Measurements from ENCODE around the gene MANF. TPM values are rescaled to one million over a fixed set of nuclear protein-coding genes. Genes with fewer than 3 reads are reported as not detected.

Gene MANF
- total and polyA plus RNA-seq, 2 of the 13 experiments (the other 11 are each of a cell fraction or from before 2014, with no cell fraction given), result 55.4 to 269 TPM

DNA sequence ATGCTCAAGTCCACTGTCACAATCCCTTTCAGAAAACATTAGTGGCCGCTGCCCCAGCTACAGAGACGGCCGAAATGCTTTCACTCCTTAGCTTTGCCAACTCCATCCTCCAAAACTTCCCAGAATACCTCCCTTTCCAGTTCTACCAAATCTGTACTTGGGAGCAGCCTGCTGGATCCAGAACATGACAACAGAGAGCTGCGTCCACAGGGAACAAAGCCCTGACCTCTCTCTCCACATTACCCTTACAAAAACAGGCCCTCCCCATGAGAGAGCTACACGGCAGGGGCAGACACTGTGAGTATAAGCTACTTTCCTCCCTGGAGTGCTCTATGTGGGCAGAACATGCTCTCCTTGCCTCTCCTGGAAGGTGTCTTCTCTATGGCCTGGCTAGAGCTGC is 12.3 kb downstream of the MANF start:
- BruUV-seq (replicated peaks), result no TSS peak
- in situ Hi-C loops (cut with HindIII; ENCODE audit: extremely low pct_ligation_motif_present, low pct_unique_long_range_greater_than_20kb), result no loop called here
- POLR2A ChIA-PET, result interaction anchor here (0.7 kb wide), 1 partner anchor 12 kb away, joined by 4 read pairs; the partner anchor contains the start of gene MANF

DNA sequence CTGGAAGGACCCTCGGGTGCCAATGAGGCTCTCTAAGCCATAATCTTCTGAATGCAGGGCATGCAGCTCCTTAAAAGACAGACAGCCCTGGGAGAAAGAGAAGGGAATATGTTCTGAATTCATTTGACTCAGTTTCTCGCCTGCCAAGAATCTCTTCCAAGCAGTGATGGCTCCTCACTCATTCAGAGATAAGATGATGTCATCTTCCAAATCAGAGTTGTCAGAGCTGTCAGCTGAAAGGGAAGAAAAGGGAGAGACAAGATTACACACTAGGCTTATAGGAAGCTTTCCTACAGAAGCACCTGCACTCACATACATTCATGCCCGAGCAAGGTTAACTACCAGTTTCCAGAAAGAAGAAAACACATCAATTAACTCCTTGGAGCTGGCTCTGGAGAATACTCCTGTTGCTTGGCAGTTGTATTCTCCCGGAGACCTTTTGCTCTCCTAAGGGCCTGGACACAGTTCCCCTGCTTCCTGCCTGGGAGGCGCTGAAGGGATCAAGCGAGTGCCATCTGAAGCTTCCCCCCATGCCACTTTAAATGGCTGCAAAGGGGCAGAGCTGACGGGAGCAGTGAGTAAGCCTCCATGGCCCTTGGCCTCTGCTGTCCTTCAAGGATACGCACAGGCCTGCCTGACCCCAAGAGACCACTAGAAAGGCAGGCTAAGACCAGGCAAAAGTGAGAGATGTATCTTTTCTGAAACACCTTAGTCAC is 13.7 kb downstream of the MANF start:
- CTCF ChIA-PET (ENCODE audit: low intra/inter-chr PET ratio, low total read pairs), result no interaction called here
- H3K79me2 ChIP-seq (ENCODE audit: insufficient read depth, low read length), result peaks cover 18% of the 10 kb centered on the region
- WGBS (ENCODE audit: low lambda C conversion rate), result 99% methylated on average over 7 of the region's 8 CpGs
- FAIRE-seq, result no peak
- in situ Hi-C loops (cut with HindIII; ENCODE audit: extremely low pct_ligation_motif_present, low pct_unique_long_range_greater_than_20kb) (no loop called here), intact Hi-C loops (cut with micrococcal nuclease; ENCODE audit: unreplicated experiment) (no loop called here)
- no peak overlapping the region for H3K27ac ChIP-seq (ENCODE audit: extremely low read length, insufficient read depth, low read length)
- no TSS peak for BruUV-seq (replicated peaks)
- no peak for ATAC-seq
- H3K9ac ChIP-seq (ENCODE audit: insufficient read depth, low read depth, low read length), result no peak overlapping the region
- H3K4me2 ChIP-seq (ENCODE audit: low read depth, low read length), result no peak overlapping the region
- peak; percentile 90 for TF ChIP-seq ATF7 (IDR thresholded peaks at IDR 0.05)
- no peak for TF ChIP-seq ATF7 (CRISPR knock-in tag; IDR thresholded peaks at IDR 0.05)
- TF ChIP-seq ELF3 (CRISPR knock-in tag; IDR thresholded peaks at IDR 0.05), result no peak
- peaks cover 17% of the 10 kb centered on the region for H4K20me1 ChIP-seq (ENCODE audit: insufficient read depth, low read length)
- H2AFZ ChIP-seq (ENCODE audit: low read length), result no peak overlapping the region
- H3K9me3 ChIP-seq (ENCODE audit: low read length), result no peaks in the 10 kb centered on the region
- peaks cover 26 to 74% of the 10 kb centered on the region in 2 experiments for H3K36me3 ChIP-seq (replicated peaks in 1 of 2; ENCODE audit: control insufficient read depth in 1 of 2, insufficient read depth in 2 of 2, low read length in 2 of 2)
- H3K4me1 ChIP-seq (ENCODE audit: insufficient read depth, low read length), result peaks cover 13% of the 10 kb centered on the region
- no peak for DNase-seq (ENCODE audit: low spot score)
- POLR2A ChIA-PET, result interaction anchor here (0.8 kb wide), 1 partner anchor 14 kb away, joined by 3 read pairs; the partner anchor contains the start of gene MANF
- no peaks in the 10 kb centered on the region for H3K27me3 ChIP-seq (ENCODE audit: control insufficient read depth in 1 of 2, insufficient read depth in 2 of 2, low read length in 2 of 2)
- H3K4me3 ChIP-seq (replicated peaks in 1 of 3; ENCODE audit: insufficient read depth in 1 of 3, low read depth in 2 of 3, low read length in 3 of 3), result no peak overlapping the region

More for the DNA sequence above, 12.3 kb downstream of the MANF start:
- H3K27me3 ChIP-seq (ENCODE audit: control insufficient read depth in 1 of 2, insufficient read depth in 2 of 2, low read length in 2 of 2), result no peaks in the 10 kb centered on the region
- H3K36me3 ChIP-seq (replicated peaks in 1 of 2; ENCODE audit: control insufficient read depth in 1 of 2, insufficient read depth in 2 of 2, low read length in 2 of 2), result peaks cover 25 to 78% of the 10 kb centered on the region in 2 experiments
- ATAC-seq, result no peak
- no peak for DNase-seq (ENCODE audit: low spot score)
- intact Hi-C loops (cut with micrococcal nuclease; ENCODE audit: unreplicated experiment), result no loop called here
- FAIRE-seq, result no peak
- no peak overlapping the region for H3K9ac ChIP-seq (ENCODE audit: insufficient read depth, low read depth, low read length)
- no peak overlapping the region for H3K4me2 ChIP-seq (ENCODE audit: low read depth, low read length)
- peaks cover 26% of the 10 kb centered on the region for H3K4me1 ChIP-seq (ENCODE audit: insufficient read depth, low read length)
- no peaks in the 10 kb centered on the region for H3K9me3 ChIP-seq (ENCODE audit: low read length)
- H3K79me2 ChIP-seq (ENCODE audit: insufficient read depth, low read length), result peaks cover 32% of the 10 kb centered on the region
- no peak overlapping the region for H3K4me3 ChIP-seq (replicated peaks in 1 of 3; ENCODE audit: insufficient read depth in 1 of 3, low read depth in 2 of 3, low read length in 3 of 3)
- H2AFZ ChIP-seq (ENCODE audit: low read length), result no peak overlapping the region
- peaks cover 20% of the 10 kb centered on the region for H4K20me1 ChIP-seq (ENCODE audit: insufficient read depth, low read length)
- TF ChIP-seq RBM22 (optimal IDR thresholded peaks at IDR 0.05; ENCODE audit: low read length), result peak; percentile 71
- TF ChIP-seq, protein P1, sequence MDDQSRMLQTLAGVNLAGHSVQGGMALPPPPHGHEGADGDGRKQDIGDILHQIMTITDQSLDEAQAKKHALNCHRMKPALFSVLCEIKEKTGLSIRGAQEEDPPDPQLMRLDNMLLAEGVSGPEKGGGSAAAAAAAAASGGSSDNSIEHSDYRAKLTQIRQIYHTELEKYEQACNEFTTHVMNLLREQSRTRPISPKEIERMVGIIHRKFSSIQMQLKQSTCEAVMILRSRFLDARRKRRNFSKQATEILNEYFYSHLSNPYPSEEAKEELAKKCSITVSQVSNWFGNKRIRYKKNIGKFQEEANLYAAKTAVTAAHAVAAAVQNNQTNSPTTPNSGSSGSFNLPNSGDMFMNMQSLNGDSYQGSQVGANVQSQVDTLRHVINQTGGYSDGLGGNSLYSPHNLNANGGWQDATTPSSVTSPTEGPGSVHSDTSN (CRISPR knock-in tag; IDR thresholded peaks at IDR 0.05; ENCODE audit: borderline replicate concordance), result no peak
- TF ChIP-seq NFIB (CRISPR knock-in tag; IDR thresholded peaks at IDR 0.05; ENCODE audit: borderline replicate concordance), result no peak
- TF ChIP-seq POLR2G (IDR thresholded peaks at IDR 0.05; ENCODE audit: low read depth, low read length), result peak; percentile 36; the same call in 1 of the 2 replicates
- CTCF ChIA-PET (ENCODE audit: low intra/inter-chr PET ratio, low total read pairs), result no interaction called here
- H3K27ac ChIP-seq (ENCODE audit: extremely low read length, insufficient read depth, low read length), result no peak overlapping the region
- WGBS (ENCODE audit: low lambda C conversion rate), result 95% methylated on average over 5 of the region's 5 CpGs

All from HepG2 (cell line).